ES-I3 (cell line): ENCODE data around the gene LYPD6.

Experiments used
- H3K36me3 ChIP-seq: 2 replicates; pipeline ENCODE4 v1.6.1; 2013; ENCODE audit warnings: mild to moderate bottlenecking, low read length, control low read depth, moderate library complexity; ENCODE audit not compliant: insufficient read depth
- H3K4me1 ChIP-seq: 2 replicates; pipeline ENCODE4 v1.6.1; 2013; ENCODE audit warnings: mild to moderate bottlenecking, control low read depth, low read length; ENCODE audit not compliant: insufficient read depth
- H3K9ac ChIP-seq: 2 replicates; pipeline ENCODE4 v1.6.1; 2013; ENCODE audit warnings: low read depth, mild to moderate bottlenecking, low read length, moderate library complexity
- H3K9me3 ChIP-seq: 2 replicates; pipeline ENCODE4 v1.6.1; 2013; ENCODE audit warnings: mild to moderate bottlenecking, low read length, moderate library complexity; ENCODE audit not compliant: control insufficient read depth, insufficient read depth

The LYPD6 gene

GRCh38 chr2:149365931-149366583 is 35.7 kb downstream of the LYPD6 start:
- Histone ChIP-seq H3K9me3 (peaks cover 10% of the 10 kb centered on the region; the same call in 1 of the 2 replicates), H3K4me1 (0 out of 2 replicates have a peak, but pooled peaks cover 8% of the 10 kb centered on the region), H3K9ac (no peak overlapping the region), H3K36me3 (no peaks in the 10 kb centered on the region)

GRCh38 chr2:149370061-149370775 is 39.8 kb downstream of the LYPD6 start:
- no peaks in the 10 kb centered on the region for H3K36me3 ChIP-seq
- no peak overlapping the region for H3K9ac ChIP-seq
- H3K9me3 ChIP-seq, result peaks cover 6% of the 10 kb centered on the region; the same call in 1 of the 2 replicates
- 0 out of 2 replicates have a peak, but pooled peaks cover 8% of the 10 kb centered on the region for H3K4me1 ChIP-seq

- Histone ChIP-seq H3K4me1 (no peaks in the 10 kb centered on the region), H3K36me3 (no peaks in the 10 kb centered on the region), H3K9ac (no peak overlapping the region), H3K9me3 (peaks cover 6% of the 10 kb centered on the region; the same call in 1 of the 2 replicates)
Measured at GRCh38 chr2:149371476-149371875, 41.1 kb downstream of the LYPD6 start.

- Histone ChIP-seq H3K9ac (no peak overlapping the region), H3K4me1 (peaks cover 7% of the 10 kb centered on the region; the same call in 1 of the 2 replicates)
Measured at GRCh38 chr2:149375801-149376361, 45.5 kb downstream of the LYPD6 start.

GRCh38 chr2:149380205-149380604 is 49.8 kb downstream of the LYPD6 start:
- no peaks in the 10 kb centered on the region for H3K9me3 ChIP-seq

More at GRCh38 chr2:149375801-149376361, 45.5 kb downstream of the LYPD6 start:
- no peaks in the 10 kb centered on the region for H3K9me3 ChIP-seq
- H3K36me3 ChIP-seq, result no peaks in the 10 kb centered on the region

GRCh38 chr2:149383340-149383739 is 53.0 kb downstream of the LYPD6 start:
- no peaks in the 10 kb centered on the region for H3K36me3 ChIP-seq
- no peak overlapping the region for H3K9ac ChIP-seq
- peaks cover 9% of the 10 kb centered on the region; the same call in 1 of the 2 replicates for H3K4me1 ChIP-seq
- H3K9me3 ChIP-seq, result no peaks in the 10 kb centered on the region

More at GRCh38 chr2:149380205-149380604, 49.8 kb downstream of the LYPD6 start:
- no peak overlapping the region for H3K9ac ChIP-seq
- peaks cover 7% of the 10 kb centered on the region; the same call in 1 of the 2 replicates for H3K4me1 ChIP-seq
- no peaks in the 10 kb centered on the region for H3K36me3 ChIP-seq

GRCh38 chr2:149385350-149385749 is 55.0 kb downstream of the LYPD6 start:
- Histone ChIP-seq H3K9ac (no peak overlapping the region), H3K9me3 (no peaks in the 10 kb centered on the region), H3K36me3 (no peaks in the 10 kb centered on the region), H3K4me1 (0 out of 2 replicates have a peak, but pooled peaks cover 8% of the 10 kb centered on the region)

- no peaks in the 10 kb centered on the region for H3K36me3 ChIP-seq
- H3K4me1 ChIP-seq, result 0 out of 2 replicates have a peak, but pooled peaks cover 8% of the 10 kb centered on the region
- no peaks in the 10 kb centered on the region for H3K9me3 ChIP-seq
- no peak overlapping the region for H3K9ac ChIP-seq
Measured at GRCh38 chr2:149387411-149387810, 57.0 kb downstream of the LYPD6 start.

GRCh38 chr2:149388120-149388816 is 57.9 kb downstream of the LYPD6 start:
- Histone ChIP-seq H3K9ac (no peak overlapping the region), H3K36me3 (no peaks in the 10 kb centered on the region), H3K4me1 (0 out of 2 replicates have a peak, but pooled peaks cover 8% of the 10 kb centered on the region), H3K9me3 (no peaks in the 10 kb centered on the region)

GRCh38 chr2:149389506-149390167 is 59.2 kb downstream of the LYPD6 start:
- Histone ChIP-seq H3K9me3 (no peaks in the 10 kb centered on the region), H3K36me3 (no peaks in the 10 kb centered on the region), H3K4me1 (0 out of 2 replicates have a peak, but pooled peaks cover 8% of the 10 kb centered on the region), H3K9ac (no peak overlapping the region)

GRCh38 chr2:149393614-149394013 is 63.2 kb downstream of the LYPD6 start:
- Histone ChIP-seq H3K9me3 (no peaks in the 10 kb centered on the region), H3K9ac (no peak overlapping the region), H3K36me3 (no peaks in the 10 kb centered on the region), H3K4me1 (0 out of 2 replicates have a peak, but pooled peaks cover 5% of the 10 kb centered on the region)

GRCh38 chr2:149394864-149395263 is 64.5 kb downstream of the LYPD6 start:
- Histone ChIP-seq H3K36me3 (no peaks in the 10 kb centered on the region), H3K9me3 (no peaks in the 10 kb centered on the region), H3K9ac (no peak overlapping the region), H3K4me1 (no peaks in the 10 kb centered on the region)

GRCh38 chr2:149399934-149400615 is 69.7 kb downstream of the LYPD6 start:
- no peaks in the 10 kb centered on the region for H3K36me3 ChIP-seq
- H3K4me1 ChIP-seq, result no peaks in the 10 kb centered on the region
- H3K9ac ChIP-seq, result no peak overlapping the region
- H3K9me3 ChIP-seq, result no peaks in the 10 kb centered on the region
